ENCODE results near the gene PLCXD3. TPM values are rescaled to one million over a fixed set of nuclear protein-coding genes. Genes with fewer than 3 reads are reported as not detected.

Gene PLCXD3
- total and polyA plus RNA-seq, 2 of the 8 experiments (the other 6 are each of a cell fraction or from before 2014, with no cell fraction given), result 0.03 to 0.07 TPM

- TF ChIP-seq KDM4A (IDR thresholded peaks at IDR 0.05; ENCODE audit: low read depth, low read length, severe bottlenecking) (no peak), SIX5 (IDR thresholded peaks at IDR 0.05; ENCODE audit: low read depth, low read length) (no peak)
Observed at GRCh38 chr5:41266377-41266776, 244.0 kb downstream of the PLCXD3 start (continued).
